NCI-H2227 treated with DMSO at 0.1 percent for 48 hours (cell line): ENCODE measurements around the gene TMBIM1.

Experiments used
- DNase-seq: peaks from one replicate; lab custom pipeline; 2025; lab: John Stamatoyannopoulos, UW

The TMBIM1 gene

GRCh38 chr2:218257390-218257981, 34.8 kb downstream of the TMBIM1 start:
- DNase-seq = no peak

- no peak for DNase-seq
These were observed 35.5 kb downstream of the TMBIM1 start for GRCh38 chr2:218256612-218257350.

GRCh38 chr2:218255446-218255845, 36.9 kb downstream of the TMBIM1 start:
- DNase-seq = no peak

- no peak for DNase-seq
These were observed 39.1 kb downstream of the TMBIM1 start for GRCh38 chr2:218253232-218253625.

GRCh38 chr2:218252509-218253231, 39.6 kb downstream of the TMBIM1 start:
- no peak for DNase-seq

- DNase-seq = no peak
These were observed 42.6 kb downstream of the TMBIM1 start for GRCh38 chr2:218249691-218250090.

GRCh38 chr2:218245214-218245613, 47.1 kb downstream of the TMBIM1 start:
- DNase-seq = no peak

- DNase-seq = no peak
These were observed 47.6 kb downstream of the TMBIM1 start for GRCh38 chr2:218244665-218245064.

- no peak for DNase-seq
These were observed 48.1 kb downstream of the TMBIM1 start for GRCh38 chr2:218244204-218244603.

- DNase-seq = no peak
These were observed 53.4 kb downstream of the TMBIM1 start for GRCh38 chr2:218238887-218239286.

- no peak for DNase-seq
These were observed 55.5 kb downstream of the TMBIM1 start for GRCh38 chr2:218236829-218237228.

GRCh38 chr2:218235017-218235416, 57.3 kb downstream of the TMBIM1 start:
- no peak for DNase-seq

GRCh38 chr2:218234521-218234920, 57.8 kb downstream of the TMBIM1 start:
- no peak for DNase-seq

- DNase-seq = no peak
These were observed 58.8 kb downstream of the TMBIM1 start for GRCh38 chr2:218233543-218233942.

GRCh38 chr2:218230882-218231281, 61.4 kb downstream of the TMBIM1 start:
- DNase-seq = no peak

GRCh38 chr2:218229851-218230250, 62.5 kb downstream of the TMBIM1 start:
- no peak for DNase-seq

- no peak for DNase-seq
These were observed 63.1 kb downstream of the TMBIM1 start for GRCh38 chr2:218229239-218229638.

- no peak for DNase-seq
These were observed 63.8 kb downstream of the TMBIM1 start for GRCh38 chr2:218228366-218229090.

GRCh38 chr2:218226903-218227302, 65.4 kb downstream of the TMBIM1 start:
- no peak for DNase-seq
